Pancreas (tissue), 10 donors: ENCODE results near the gene RAI14. TPM values are rescaled to one million over a fixed set of nuclear protein-coding genes. Genes with fewer than 3 reads are reported as not detected.

ENCODE experiments used
- ATAC-seq, 4 donors: fragments of 200-7000 bp; cut with Tn5 transposase; one replicate each; pipeline versions ENCODE4 v1.8.0 to v1.9.1; 2020; ENCODE audit warnings: mild to moderate bottlenecking in 4 of 4, moderate library complexity in 4 of 4
- DNase-seq, 6 donors: peaks; one replicate each; pipeline ENCODE4 v3.0.0-alpha.2; 2020
- FAIRE-seq: peaks from 2 replicates; lab custom pipeline; 2012; peaks lifted over from hg19 to GRCh38; lab: Jason Lieb, UNC
- H3K27ac ChIP-seq, 4 donors: fragments of 200-600 bp; sonication (generic); 1 replicate in 3 of 4; 2 replicates in 1 of 4; pipeline versions ENCODE4 v1.5.0 to v1.8.0; 2020
- H3K27me3 ChIP-seq, 4 donors: fragments of 200-600 bp; one replicate each; pipeline ENCODE4 v1.8.0; 2021
- H3K36me3 ChIP-seq, 3 donors: fragments of 200-600 bp; sonication (generic) in 1 of 3; one replicate each; pipeline versions ENCODE4 v1.5.0 to v1.8.0; 2020 to 2021
- H3K4me1 ChIP-seq, 3 donors: fragments of 200-600 bp; one replicate each; pipeline ENCODE4 v1.8.0; 2021
- H3K4me3 ChIP-seq, 4 donors: fragments of 200-600 bp; sonication (generic) in 2 of 4; one replicate each; pipeline versions ENCODE4 v1.5.0 to v1.8.0; 2020 to 2021
- H3K9me3 ChIP-seq, 4 donors: fragments of 200-600 bp; one replicate each; pipeline ENCODE4 v1.8.0; 2021
- CTCF ChIP-seq, 4 donors: fragments of 200-600 bp; sonication (generic) in 3 of 4; IDR thresholded peaks; one replicate each; pipeline versions ENCODE4 v1.5.0 to v1.8.0; 2021; ENCODE audit warnings: antibody characterized with exemption in 4 of 4
- WGBS, 2 donors: extraction: QIAGEN DNeasy Blood & Tissue Kit; methylation state at CpG; one replicate each; pipeline ENCODE4 v1.1.7; 2013; 5-methylcytosine and 5-hydroxymethylcytosine counted together
- intact Hi-C, 3 donors: fragments of 100-400 bp; cut with DNase I; formaldehyde crosslinking; loops; one replicate each; pipeline versions ENCODE4 v1.11.1 to v1.14.2; 2022
- polyA plus RNA-seq, 2 donors: library from polyadenylated mRNA; stranded (reverse); fragments of 200-250 nt; gene quantifications; one replicate each; pipeline ENCODE4 v1.2.3, GENCODE V29; 2013
- total RNA-seq, 6 donors: library from RNA; stranded (reverse); fragmentation: NEBNext Ultra II Directional in 4 of 6; extraction: Animal tissue kit (Norgen Biotek cat#: 25700) in 4 of 6; gene quantifications; one replicate each; pipeline versions ENCODE4 v1.2.1 to v1.2.4, GENCODE V29; 2021 to 2023
- donor health status: healthy with polysubstance abuse.
- donor health status: DM: no; HTN: no; CAD: no; lungs with moderate emphysema.
- donor health status: DM: no; HTN: no; CAD: no.
- donor health status: control.
- donor health status: control.
- donor health status: Bipolar disorder and iron deficiency.
- donor health status: DM: yes; HTN: yes; CAD: no.
- donor health status: DM: no; HTN: no; CAD: no.
- donor health status: DM: no; HTN: no; CAD: no.
- donor health status: DM: yes; HTN: yes; CAD: no.

The RAI14 gene
- total and polyA plus RNA-seq, 8 donors = 5.4 to 25.1 (median 14.9) TPM

DNA sequence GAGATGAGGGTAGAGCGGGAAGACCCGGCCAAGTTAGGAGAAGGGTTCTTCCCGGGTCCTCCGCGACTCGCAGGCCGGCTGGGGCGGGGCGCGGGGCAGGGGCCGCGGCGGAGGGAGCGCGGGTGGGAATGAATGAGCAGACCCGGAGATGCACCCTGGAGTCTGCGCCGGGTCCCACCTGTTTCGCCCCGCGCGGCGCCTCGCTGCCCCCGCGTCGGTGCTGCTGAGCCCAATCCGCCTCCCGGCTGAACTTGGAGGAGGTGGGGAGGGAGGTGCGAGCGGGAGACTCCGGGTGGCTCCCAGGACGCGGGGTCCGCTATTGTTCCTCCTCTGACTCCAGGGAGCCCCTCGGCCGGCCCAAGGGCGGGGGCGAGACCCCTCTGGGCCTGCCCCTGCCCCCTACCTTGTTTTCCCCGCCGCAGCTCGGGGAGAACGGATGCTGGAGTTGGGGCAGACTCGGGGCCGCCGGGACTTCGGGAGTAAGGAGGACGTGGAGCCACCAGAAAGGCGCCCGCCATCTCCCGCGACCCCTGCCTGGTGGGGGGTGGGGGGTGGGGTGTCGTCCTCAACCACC lies 659 bp downstream of the RAI14 start:
- Histone ChIP-seq H3K27me3 (no peaks in the 10 kb centered on the region), H3K36me3 (no peaks in the 10 kb centered on the region), H3K9me3 (no peaks in the 10 kb centered on the region), H3K4me1 (no peaks in the 10 kb centered on the region), H3K4me3 (peak overlapping the region; percentile 48 to 96 (median 86)), H3K27ac (peak overlapping the region; percentile 84 to 94 (median 92))
- DNase-seq (peak; percentile 9 to 81 (median 42)), FAIRE-seq (no peak), ATAC-seq (peak; percentile 23 to 54 (median 39))
- WGBS, 2 donors = 0 to 1% methylated on average over 41 to 53 of the region's 53 CpGs
- intact Hi-C loops = no loop called here
- TF ChIP-seq CTCF (IDR thresholded peaks at IDR 0.05) = no peak

DNA sequence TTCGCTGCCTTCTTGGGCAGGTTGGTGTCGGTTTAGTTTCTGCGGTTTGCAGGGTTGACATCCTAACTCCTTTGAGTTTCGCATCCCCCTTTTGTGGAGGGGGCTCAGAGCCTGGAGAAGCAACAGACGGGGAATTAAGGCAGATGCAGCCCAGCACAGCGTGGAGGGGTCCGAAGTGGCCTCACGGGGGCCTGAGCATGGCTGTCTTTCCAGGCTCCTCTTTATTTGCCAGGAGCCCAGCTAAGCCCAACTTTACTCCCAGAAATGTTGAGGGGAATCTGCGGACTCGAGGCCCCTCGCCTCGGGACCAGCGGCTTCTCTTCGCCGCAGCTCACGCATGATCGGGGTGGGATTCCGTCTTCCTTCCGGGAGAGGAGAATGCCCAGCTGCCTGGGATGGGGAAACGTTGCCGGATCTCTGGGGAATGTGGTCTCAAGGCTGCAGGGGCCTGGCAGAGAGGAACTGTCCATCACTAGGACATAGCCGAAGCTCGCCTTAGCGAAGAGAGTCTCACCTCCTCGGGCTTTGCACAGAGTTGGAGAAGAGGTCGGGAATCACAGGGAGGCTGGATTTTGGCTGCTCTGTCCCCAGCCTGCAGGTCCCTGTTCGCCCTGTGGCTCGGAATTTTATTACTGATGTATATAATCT lies 1.3 kb downstream of the RAI14 start:
- WGBS, 2 donors = 7 to 11% methylated on average over 28 of the region's 28 CpGs
- ATAC-seq = no peak
- H3K4me1 ChIP-seq = no peaks in the 10 kb centered on the region
- H3K4me3 ChIP-seq = peak overlapping the region; percentile 48 to 96 (median 86)
- FAIRE-seq = no peak
- TF ChIP-seq CTCF (IDR thresholded peaks at IDR 0.05) = no peak
- H3K9me3 ChIP-seq = no peaks in the 10 kb centered on the region
- intact Hi-C loops = no loop called here
- H3K27me3 ChIP-seq = no peaks in the 10 kb centered on the region
- peak in 4 of 6 donors; percentile 18 to 56 (median 36) for DNase-seq
- no peaks in the 10 kb centered on the region for H3K36me3 ChIP-seq
- peak overlapping the region in 3 of 4 donors; percentile 84 to 94 (median 91) for H3K27ac ChIP-seq

DNA sequence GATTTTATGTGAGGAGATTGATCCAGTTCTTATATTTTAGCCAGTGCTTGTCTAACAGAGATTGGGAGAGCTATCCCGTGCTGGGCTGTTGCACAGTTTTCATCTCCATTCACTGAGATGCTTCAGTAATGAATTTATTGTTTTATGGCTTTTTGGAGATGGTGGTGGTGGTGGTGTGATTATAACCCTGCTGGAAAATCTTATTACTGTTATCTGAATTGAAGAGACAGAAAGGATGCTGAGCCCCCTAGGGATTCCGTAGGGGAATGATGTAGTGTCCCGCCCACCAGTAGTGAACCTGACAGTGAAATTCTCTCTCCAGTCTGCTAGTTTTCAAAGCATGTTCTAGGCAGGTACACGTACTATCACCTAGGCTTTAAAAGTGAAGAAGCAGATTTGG lies 1.9 kb downstream of the RAI14 start:
- intact Hi-C loops = no loop called here

GRCh38 chr5:34659168-34659567 lies 3.0 kb downstream of the RAI14 start:
- Histone ChIP-seq H3K9me3 (no peaks in the 10 kb centered on the region), H3K4me3 (no peak overlapping the region), H3K27ac (no peak overlapping the region), H3K36me3 (no peaks in the 10 kb centered on the region), H3K4me1 (no peaks in the 10 kb centered on the region), H3K27me3 (no peaks in the 10 kb centered on the region)
- intact Hi-C loops = no loop called here
- no peak for DNase-seq
- TF ChIP-seq CTCF (IDR thresholded peaks at IDR 0.05) = no peak
- WGBS, 2 donors = 94 to 99% methylated on average over 3 of the region's 3 CpGs
- no peak for ATAC-seq
- FAIRE-seq = no peak

More for the DNA sequence above, 1.9 kb downstream of the RAI14 start:
- no peak for DNase-seq
- Histone ChIP-seq H3K4me1 (no peaks in the 10 kb centered on the region), H3K27ac (no peak overlapping the region), H3K36me3 (no peaks in the 10 kb centered on the region), H3K9me3 (no peaks in the 10 kb centered on the region), H3K4me3 (peak overlapping the region in 2 of 4 donors; percentile 77 to 96), H3K27me3 (no peaks in the 10 kb centered on the region)
- 75 to 81% methylated on average over 4 of the region's 4 CpGs for WGBS, 2 donors
- ATAC-seq = no peak
- no peak for TF ChIP-seq CTCF (IDR thresholded peaks at IDR 0.05)
- no peak for FAIRE-seq

- DNase-seq (no peak), ATAC-seq (no peak), FAIRE-seq (no peak)
- H3K36me3 ChIP-seq = no peaks in the 10 kb centered on the region
- no peak overlapping the region for H3K27ac ChIP-seq
- H3K9me3 ChIP-seq = no peaks in the 10 kb centered on the region
- no peaks in the 10 kb centered on the region for H3K27me3 ChIP-seq
- H3K4me1 ChIP-seq = no peaks in the 10 kb centered on the region
- 89 to 93% methylated on average over 4 of the region's 4 CpGs for WGBS, 2 donors
- intact Hi-C loops = no loop called here
- no peak for TF ChIP-seq CTCF (IDR thresholded peaks at IDR 0.05)
- no peak overlapping the region for H3K4me3 ChIP-seq
Measured at GRCh38 chr5:34660444-34660843, 4.3 kb downstream of the RAI14 start.
